GM18858 (cell line): ENCODE results near the gene ZFYVE28.
"Not testable (repeated sequence)": the region's sequence is repeated elsewhere in the genome, so short reads cannot be mapped to it uniquely, and the experiment has no call there.

ENCODE experiments used
- ATAC-seq: cut with Tn5 transposase; IDR thresholded peaks from one replicate; pipeline ENCODE4 v1.9.1; 2021; ENCODE audit not compliant: unreplicated experiment

ZFYVE28 gene

GRCh38 chr4:2417765-2418649 lies at the start of gene ZFYVE28:
Gene ZFYVE28 (minus strand): TSS chr4:2418645. CDS start chr4:2418323, 322 bp downstream.
- no peak for ATAC-seq

- not testable (repeated sequence) for ATAC-seq
These were observed 47.1 kb upstream of the ZFYVE28 start for GRCh38 chr4:2465544-2465943.

GRCh38 chr4:2465032-2465431 lies 46.6 kb upstream of the ZFYVE28 start:
- no peak for ATAC-seq

GRCh38 chr4:2462992-2463762 lies 44.7 kb upstream of the ZFYVE28 start:
- no peak for ATAC-seq

GRCh38 chr4:2462218-2462991 lies 44.0 kb upstream of the ZFYVE28 start:
- ATAC-seq = peak; percentile 60

- no peak for ATAC-seq
These were observed 43.0 kb upstream of the ZFYVE28 start for GRCh38 chr4:2461246-2461960.

- ATAC-seq = no peak
These were observed 41.3 kb upstream of the ZFYVE28 start for GRCh38 chr4:2459589-2460349.

GRCh38 chr4:2458546-2459491 lies 40.4 kb upstream of the ZFYVE28 start:
- no peak for ATAC-seq

- no peak for ATAC-seq
These were observed 39.2 kb upstream of the ZFYVE28 start for GRCh38 chr4:2457481-2458295.

- ATAC-seq = no peak
These were observed 33.7 kb upstream of the ZFYVE28 start for GRCh38 chr4:2451821-2452785.

GRCh38 chr4:2451036-2451520 lies 32.6 kb upstream of the ZFYVE28 start:
- no peak for ATAC-seq

GRCh38 chr4:2450394-2451035 lies 32.1 kb upstream of the ZFYVE28 start:
- no peak for ATAC-seq

- ATAC-seq = no peak
These were observed 31.3 kb upstream of the ZFYVE28 start for GRCh38 chr4:2449511-2450392.

- no peak for ATAC-seq
These were observed 30.6 kb upstream of the ZFYVE28 start for GRCh38 chr4:2449051-2449450.

GRCh38 chr4:2448589-2448988 lies 30.1 kb upstream of the ZFYVE28 start:
- no peak for ATAC-seq
